NCI-H460 (cell line): Measurements from ENCODE around the gene APIP. TPM values are rescaled to one million over a fixed set of nuclear protein-coding genes. Genes with fewer than 3 reads are reported as not detected.
"Not testable (repeated sequence)": the region's sequence is repeated elsewhere in the genome, so short reads cannot be mapped to it uniquely, and the experiment has no call there.

Experiments used
- DNase-seq: peaks from one replicate; pipeline ENCODE4 v3.0.0-alpha.2; 2016; ENCODE audit warnings: low read depth; ENCODE audit errors: extremely low read depth
- total RNA-seq: library from RNA; depleted of rRNA; stranded (reverse); fragments of >200 nt; shearing (Covaris generic); gene quantifications from 2 replicates; pipeline ENCODE4 v1.2.3, GENCODE V29; 2014

APIP gene
- total RNA-seq, 1 experiment from 2014 or later = 35.9 TPM

GRCh38 chr11:34926831-34927132 lies 10.6 kb upstream of the APIP start:
- DNase-seq = no peak

GRCh38 chr11:34926101-34926830 lies 10.1 kb upstream of the APIP start:
- peak; percentile 33 for DNase-seq

- DNase-seq = no peak
Observed at GRCh38 chr11:34924714-34925113, 8.5 kb upstream of the APIP start.

- no peak for DNase-seq
Observed at GRCh38 chr11:34921156-34921555, 5.0 kb upstream of the APIP start.

- DNase-seq = no peak
Observed at GRCh38 chr11:34916843-34917770, 928 bp upstream of the APIP start.

- DNase-seq = no peak
Observed at GRCh38 chr11:34915136-34916014, 804 bp downstream of the APIP start.

- DNase-seq = not testable (repeated sequence)
Observed at GRCh38 chr11:34913556-34913955, 2.6 kb downstream of the APIP start.

GRCh38 chr11:34911676-34912075 lies 4.5 kb downstream of the APIP start:
- DNase-seq = no peak

GRCh38 chr11:34910817-34911216 lies 5.4 kb downstream of the APIP start:
- DNase-seq = no peak

- DNase-seq = no peak
Observed at GRCh38 chr11:34909955-34910354, 6.2 kb downstream of the APIP start.

- no peak for DNase-seq
Observed at GRCh38 chr11:34909415-34909814, 6.8 kb downstream of the APIP start.

- no peak for DNase-seq
Observed at GRCh38 chr11:34907934-34908593, 8.1 kb downstream of the APIP start.

- no peak for DNase-seq
Observed at GRCh38 chr11:34905666-34906065, 10.5 kb downstream of the APIP start.

- DNase-seq = no peak
Observed at GRCh38 chr11:34904421-34904955, 11.7 kb downstream of the APIP start.

- no peak for DNase-seq
Observed at GRCh38 chr11:34899633-34900016, 16.6 kb downstream of the APIP start.

GRCh38 chr11:34898474-34898873 lies 17.7 kb downstream of the APIP start:
- no peak for DNase-seq

GRCh38 chr11:34897171-34897870 lies 18.9 kb downstream of the APIP start:
- no peak for DNase-seq

GRCh38 chr11:34896191-34896590 lies 20.0 kb downstream of the APIP start:
- DNase-seq = not testable (repeated sequence)

GRCh38 chr11:34893416-34893815 lies 22.8 kb downstream of the APIP start:
- no peak for DNase-seq

GRCh38 chr11:34891611-34892010 lies 24.6 kb downstream of the APIP start:
- no peak for DNase-seq
